Measurements from ENCODE around the gene XRN1. TPM values are rescaled to one million over a fixed set of nuclear protein-coding genes. Genes with fewer than 3 reads are reported as not detected.

Gene XRN1
- total RNA-seq, 2 donors from 2014 or later, result 32.1 to 33.3 TPM

GRCh38 chr3:142436951-142437585 is 10.8 kb downstream of the XRN1 start:
- H3K4me1 ChIP-seq (replicated peaks), result no peaks in the 10 kb centered on the region
- TF ChIP-seq CTCF (IDR thresholded peaks at IDR 0.05) (no peak), POLR2A (IDR thresholded peaks at IDR 0.05) (no peak), POLR2AphosphoS5 (IDR thresholded peaks at IDR 0.05) (no peak)
- intact Hi-C loops (cut with DNase I), result no loop called here
- no peak overlapping the region for H3K27ac ChIP-seq
- DNase-seq (ENCODE audit: low spot score), result no peak
- H3K9me3 ChIP-seq, result no peaks in the 10 kb centered on the region
- H3K4me3 ChIP-seq, result no peak overlapping the region
- H3K36me3 ChIP-seq, result no peaks in the 10 kb centered on the region
- H3K27me3 ChIP-seq (replicated peaks; ENCODE audit: insufficient read depth), result no peaks in the 10 kb centered on the region

DNA sequence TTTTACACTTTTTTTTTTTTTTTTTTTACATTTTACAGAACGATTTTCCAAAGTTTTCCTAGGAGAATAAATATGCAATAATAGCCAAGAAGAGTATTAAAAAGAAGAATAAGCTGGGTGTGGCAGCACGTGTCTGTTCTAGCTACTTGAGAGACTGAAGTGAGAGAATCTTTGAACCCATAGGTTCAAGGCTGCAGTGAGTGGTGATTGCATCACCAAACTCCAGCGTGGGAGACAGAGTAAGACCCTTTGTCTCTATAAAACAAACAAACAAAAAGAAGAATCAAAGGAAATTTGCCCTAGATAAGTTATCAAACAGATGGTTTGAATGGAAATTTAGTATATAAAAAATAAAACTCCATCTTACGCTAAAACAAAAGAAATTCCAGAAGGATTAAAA is 13.3 kb downstream of the XRN1 start:
- intact Hi-C loops (cut with DNase I), result no loop called here

DNA sequence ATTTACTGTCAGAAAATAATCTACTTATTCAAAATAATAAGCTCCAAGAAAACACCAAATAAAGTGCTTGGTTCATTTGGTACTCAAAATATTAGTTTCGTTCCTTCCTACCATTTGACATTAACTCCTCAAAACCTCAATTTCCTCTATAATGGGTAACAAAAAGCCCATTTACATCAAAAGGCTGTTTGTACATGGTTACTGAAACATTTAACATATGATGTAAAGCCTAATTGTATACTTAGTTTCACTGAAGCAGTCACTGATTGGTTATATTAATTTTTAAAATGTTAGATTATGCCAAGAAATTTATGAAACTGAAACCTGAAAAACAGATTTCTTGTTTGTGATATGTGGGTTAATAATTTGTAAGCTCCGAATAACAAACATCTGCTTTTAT is 14.7 kb downstream of the XRN1 start:
- H3K4me3 ChIP-seq, result no peak overlapping the region
- no peaks in the 10 kb centered on the region for H3K9me3 ChIP-seq
- no peaks in the 10 kb centered on the region for H3K36me3 ChIP-seq
- 71% methylated on average over 2 of the region's 2 CpGs for WGBS
- no peak overlapping the region for H3K27ac ChIP-seq
- H3K27me3 ChIP-seq (replicated peaks; ENCODE audit: insufficient read depth), result no peaks in the 10 kb centered on the region
- no peak for DNase-seq (ENCODE audit: low spot score)
- TF ChIP-seq POLR2AphosphoS5 (IDR thresholded peaks at IDR 0.05), result no peak
- TF ChIP-seq POLR2A (IDR thresholded peaks at IDR 0.05), result no peak
- TF ChIP-seq CTCF (IDR thresholded peaks at IDR 0.05), result no peak
- no peaks in the 10 kb centered on the region for H3K4me1 ChIP-seq (replicated peaks)
- intact Hi-C loops (cut with DNase I), result no loop called here

More for the DNA sequence above, 13.3 kb downstream of the XRN1 start:
- no peak overlapping the region for H3K27ac ChIP-seq
- 76% methylated on average over 4 of the region's 4 CpGs for WGBS
- no peak overlapping the region for H3K4me3 ChIP-seq
- no peaks in the 10 kb centered on the region for H3K36me3 ChIP-seq
- DNase-seq (ENCODE audit: low spot score), result no peak
- TF ChIP-seq POLR2AphosphoS5 (IDR thresholded peaks at IDR 0.05), result no peak
- TF ChIP-seq POLR2A (IDR thresholded peaks at IDR 0.05), result no peak
- no peak for TF ChIP-seq CTCF (IDR thresholded peaks at IDR 0.05)
- no peaks in the 10 kb centered on the region for H3K9me3 ChIP-seq
- H3K27me3 ChIP-seq (replicated peaks; ENCODE audit: insufficient read depth), result no peaks in the 10 kb centered on the region
- H3K4me1 ChIP-seq (replicated peaks), result no peaks in the 10 kb centered on the region

DNA sequence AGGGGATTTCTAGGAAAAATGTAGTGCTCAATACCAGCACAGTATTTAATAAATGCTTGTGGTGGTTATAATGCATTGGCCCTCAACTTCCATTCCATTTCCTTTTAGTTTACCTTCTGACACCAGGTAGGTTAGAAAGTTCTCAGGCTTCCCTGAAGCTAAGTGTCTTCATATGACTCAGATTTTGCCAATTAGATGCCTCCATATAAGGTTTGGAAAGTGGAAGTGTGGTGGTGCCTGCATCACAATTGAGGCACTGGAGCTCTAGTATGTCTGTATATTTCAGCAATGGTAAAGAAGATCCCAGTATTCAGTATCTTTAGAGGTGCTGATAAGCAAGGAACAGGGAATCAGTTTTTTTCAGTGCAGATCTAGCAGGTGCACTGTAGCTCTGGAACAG is 18.3 kb downstream of the XRN1 start:
- H3K36me3 ChIP-seq, result no peaks in the 10 kb centered on the region
- intact Hi-C loops (cut with DNase I), result no loop called here
- TF ChIP-seq CTCF (IDR thresholded peaks at IDR 0.05) (no peak), POLR2AphosphoS5 (IDR thresholded peaks at IDR 0.05) (no peak), POLR2A (IDR thresholded peaks at IDR 0.05) (no peak)
- H3K27ac ChIP-seq, result no peak overlapping the region
- no peak for DNase-seq (ENCODE audit: low spot score)
- H3K9me3 ChIP-seq, result no peaks in the 10 kb centered on the region
- no peak overlapping the region for H3K4me3 ChIP-seq
- H3K27me3 ChIP-seq (replicated peaks; ENCODE audit: insufficient read depth), result no peaks in the 10 kb centered on the region
- H3K4me1 ChIP-seq (replicated peaks), result no peaks in the 10 kb centered on the region

DNA sequence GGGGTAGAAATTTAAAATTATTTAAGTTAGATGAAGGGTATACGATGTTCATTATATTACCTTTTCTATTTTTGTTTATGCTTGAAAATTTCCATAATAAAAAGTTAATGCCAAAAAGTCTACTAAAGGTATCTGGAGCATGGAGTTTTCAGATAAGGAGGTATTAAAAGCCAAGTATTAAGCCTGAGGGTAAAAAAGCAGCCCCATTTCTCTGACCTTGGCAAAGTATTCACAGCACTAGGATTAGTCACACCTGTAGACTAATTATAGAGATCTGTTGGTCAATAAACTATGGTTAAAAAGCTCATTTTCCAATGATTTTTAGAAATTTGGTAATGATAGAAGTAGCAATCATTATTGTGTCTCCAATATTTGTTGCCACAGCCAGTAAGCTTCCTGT is 23.1 kb downstream of the XRN1 start:
- WGBS, result 92% methylated on average over 1 of the region's 1 CpG
- DNase-seq (ENCODE audit: low spot score), result no peak
- no peaks in the 10 kb centered on the region for H3K9me3 ChIP-seq

More for the DNA sequence above, 23.1 kb downstream of the XRN1 start:
- Histone ChIP-seq H3K36me3 (no peaks in the 10 kb centered on the region), H3K27ac (no peak overlapping the region), H3K4me1 (replicated peaks) (no peaks in the 10 kb centered on the region), H3K4me3 (no peak overlapping the region), H3K27me3 (replicated peaks; ENCODE audit: insufficient read depth) (no peaks in the 10 kb centered on the region)
- intact Hi-C loops (cut with DNase I), result no loop called here
- TF ChIP-seq POLR2AphosphoS5 (IDR thresholded peaks at IDR 0.05) (no peak), POLR2A (IDR thresholded peaks at IDR 0.05) (no peak), CTCF (IDR thresholded peaks at IDR 0.05) (no peak)

Data from prostate gland (tissue), 2 donors.